GM12878 (cell line): ENCODE data around the gene MUSTN1. TPM values are rescaled to one million over a fixed set of nuclear protein-coding genes. Genes with fewer than 3 reads are reported as not detected.

Experiments
- ATAC-seq: fragments of 200-7000 bp; cut with Tn5 transposase; 3 replicates; pipeline ENCODE4 v1.9.1; 2020; ENCODE audit warnings: mild to moderate bottlenecking, moderate library complexity
- BruUV-seq: library from RNA; stranded (reverse); fragments of 400-500 nt; replicated peaks from 2 replicates; lab custom pipeline; 2021; lab: Mats Ljungman, UMichigan
- CTCF ChIA-PET: fragments of 300-600 bp; sonication (Branson Sonifier 250); formaldehyde crosslinking; extraction: SDS; loops from one replicate; lab custom pipeline; 2021; ENCODE audit warnings: inconsistent platforms; lab: Yijun Ruan, JAX
- POLR2A ChIA-PET: fragments of 350-600 bp; formaldehyde crosslinking; extraction: SDS; loops from one replicate; lab custom pipeline; 2021; ENCODE audit warnings: inconsistent platforms; lab: Charles Lee
- RAD21 ChIA-PET: fragments of 300-600 bp; sonication (Branson Sonifier 250); formaldehyde crosslinking; loops from one replicate; lab custom pipeline; 2023; ENCODE audit warnings: antibody characterized with exemption; ENCODE audit not compliant: unreplicated experiment; lab: Charles Lee
- SMC1A ChIA-PET: fragments of 300-600 bp; sonication (Branson Sonifier 250); formaldehyde crosslinking; loops from one replicate; lab custom pipeline; 2023; ENCODE audit not compliant: unreplicated experiment, uncharacterized antibody; lab: Charles Lee
- DNase-seq: peaks from one replicate; pipeline ENCODE4 v3.0.0-alpha.2; 2011; ENCODE audit warnings: low read depth, low spot score
- FAIRE-seq: peaks from 3 replicates; lab custom pipeline; 2011; peaks lifted over from hg19 to GRCh38; lab: Jason Lieb, UNC
- H2AFZ ChIP-seq: 2 replicates; pipeline ENCODE4 v1.6.0; 2011; ENCODE audit warnings: low read depth, low read length, control low read depth; ENCODE audit not compliant: control insufficient read depth
- H3K27ac ChIP-seq: 2 replicates; pipeline ENCODE4 v1.5.1; 2011; ENCODE audit warnings: control low read depth; ENCODE audit not compliant: control insufficient read depth, insufficient read depth
- H3K27me3 ChIP-seq, 2 experiments: replicated peaks in 1 of 2; 2 replicates each; pipeline versions ENCODE4 v1.6.0 to v1.6.1; 2011; ENCODE audit warnings: low read length in 1 of 2; ENCODE audit not compliant: control insufficient read depth in 2 of 2, insufficient read depth in 2 of 2
- H3K36me3 ChIP-seq, 2 experiments: 2 replicates each; pipeline ENCODE4 v1.5.1; 2011; ENCODE audit warnings: low read length in 1 of 2; ENCODE audit not compliant: control insufficient read depth in 2 of 2, insufficient read depth in 2 of 2
- H3K4me1 ChIP-seq: 2 replicates; pipeline ENCODE4 v1.6.1; 2011; ENCODE audit warnings: mild to moderate bottlenecking, low read length, moderate library complexity, mixed read lengths; ENCODE audit not compliant: control insufficient read depth, insufficient read depth
- H3K4me2 ChIP-seq: 2 replicates; pipeline ENCODE4 v1.6.0; 2011; ENCODE audit warnings: control low read depth; ENCODE audit not compliant: control insufficient read depth, insufficient read depth
- H3K4me3 ChIP-seq: fragments of 200-600 bp; sonication (generic); 2 replicates; pipeline ENCODE4 v1.5.1; 2016
- H3K79me2 ChIP-seq: 2 replicates; pipeline ENCODE4 v1.6.0; 2011; ENCODE audit warnings: low read length; ENCODE audit not compliant: control insufficient read depth, insufficient read depth
- H3K9ac ChIP-seq: 2 replicates; pipeline ENCODE4 v1.8.0; 2011; ENCODE audit warnings: low read length, control low read depth, mixed read lengths; ENCODE audit not compliant: control insufficient read depth, insufficient read depth
- H3K9me3 ChIP-seq: replicated peaks from 3 replicates; pipeline ENCODE4 v1.5.1; 2011; ENCODE audit warnings: mild to moderate bottlenecking, low read length; ENCODE audit not compliant: control insufficient read depth, insufficient read depth
- H4K20me1 ChIP-seq: 2 replicates; pipeline ENCODE4 v1.6.0; 2011; ENCODE audit not compliant: control insufficient read depth, insufficient read depth
- CBX5 ChIP-seq: sonication (generic); IDR thresholded peaks from 2 replicates; pipeline ENCODE4 v1.6.1; 2016; ENCODE audit warnings: low read depth, moderate library complexity, mild to moderate bottlenecking, inconsistent platforms
- EZH2 ChIP-seq: IDR thresholded peaks from 2 replicates; pipeline ENCODE4 v1.6.1; 2012; ENCODE audit warnings: low read depth, mild to moderate bottlenecking, control low read depth, inconsistent platforms, low read length, borderline replicate concordance; ENCODE audit not compliant: control insufficient read depth
- JUNB ChIP-seq: IDR thresholded peaks from 2 replicates; pipeline ENCODE4 v1.6.1; 2016; ENCODE audit warnings: antibody characterized with exemption, mild to moderate bottlenecking
- MYB ChIP-seq: fragments of 150-350 bp; IDR thresholded peaks from 2 replicates; pipeline ENCODE4 v1.6.1; 2014; ENCODE audit warnings: mild to moderate bottlenecking, low read depth, low read length, borderline replicate concordance
- NRF1 ChIP-seq: conservative IDR thresholded peaks from 2 replicates; pipeline ENCODE4 v1.6.1; 2011; ENCODE audit warnings: mild to moderate bottlenecking, low read depth, low read length, improper control_type of control experiment
- PML ChIP-seq: IDR thresholded peaks from 2 replicates; pipeline ENCODE4 v1.6.1; 2012; ENCODE audit warnings: low read length, inconsistent platforms
- POLR2AphosphoS5 ChIP-seq: IDR thresholded peaks from 2 replicates; pipeline ENCODE4 v1.6.1; 2011; ENCODE audit warnings: mild to moderate bottlenecking, low read length, inconsistent platforms
- RCOR1 ChIP-seq: conservative IDR thresholded peaks from 2 replicates; pipeline ENCODE4 v1.6.1; 2012; ENCODE audit warnings: low read depth, low read length, improper control_type of control experiment
- SREBF1 ChIP-seq: IDR thresholded peaks from 2 replicates; pipeline ENCODE4 v1.6.1; 2012; ENCODE audit warnings: mild to moderate bottlenecking, low read length
- SUZ12 ChIP-seq: fragments of 200-600 bp; sonication (generic); IDR thresholded peaks from one replicate; pipeline ENCODE4 v1.6.1; 2018; ENCODE audit warnings: antibody characterized with exemption, mild to moderate bottlenecking; ENCODE audit not compliant: unreplicated experiment
- TBL1XR1 ChIP-seq: IDR thresholded peaks from 2 replicates; pipeline ENCODE4 v1.6.1; 2012; ENCODE audit warnings: low read depth, low read length, improper control_type of control experiment
- YY1 ChIP-seq: IDR thresholded peaks from 2 replicates; pipeline ENCODE4 v1.6.1; 2011; ENCODE audit warnings: low read depth, mild to moderate bottlenecking, low read length
- ZNF24 ChIP-seq: fragments of 450-650 bp; IDR thresholded peaks from 2 replicates; pipeline ENCODE4 v1.6.1; 2017; ENCODE audit warnings: antibody characterized with exemption, mild to moderate bottlenecking
- WGBS: methylation state at CpG from one replicate; pipeline ENCODE4 v1.1.6; 2016; ENCODE audit warnings: low lambda C conversion rate; ENCODE audit not compliant: insufficient replicate concordance, insufficient coverage; ENCODE audit errors: missing lambda C conversion rate; 5-methylcytosine and 5-hydroxymethylcytosine counted together
- in situ Hi-C: fragments of 300-500 bp; cut with MboI; formaldehyde crosslinking; loops from 9 replicates; pipeline ENCODE4 v1.14.3; 2018; ENCODE audit warnings: mixed read lengths
- intact Hi-C: fragments of 100-400 bp; cut with micrococcal nuclease; formaldehyde crosslinking; loops from one replicate; pipeline ENCODE4 v1.14.2; 2022; ENCODE audit not compliant: unreplicated experiment
- polyA plus RNA-seq, 11 experiments: library from polyadenylated mRNA; depleted of rRNA in 4 of 11; unstranded in 6 of 11; stranded (reverse) in 5 of 11; fragments of >200 nt; fragmentation: Nextera tagmentation in 4 of 11; fragmentation: Illumina TruSeq in 1 of 11; extraction: Ambion mirVana in 4 of 11; extraction: Trizol in 1 of 11; gene quantifications; 1 replicate in 1 of 11; 2 replicates in 10 of 11; pipeline versions ENCODE4 v1.2.1 to v1.2.3, GENCODE V29; 2011 to 2016; ENCODE audit warnings: inconsistent platforms in 2 of 11, missing spikeins in 2 of 11, low read depth in 1 of 11
- total RNA-seq, 4 experiments: library from RNA; depleted of rRNA in 3 of 4; stranded (reverse); fragments of >200 nt in 3 of 4; fragmentation: Illumina TruSeq in 1 of 4; extraction: Trizol in 1 of 4; gene quantifications; 2 replicates each; pipeline versions ENCODE4 v1.2.1 to v1.2.3, GENCODE V29; 2013 to 2021
- TF ChIP-seq, protein P1 (sequence below): IDR thresholded peaks from 2 replicates; pipeline ENCODE4 v1.6.1; 2012; ENCODE audit warnings: low read depth, low read length, improper control_type of control experiment
- TF ChIP-seq, protein P2 (sequence below): IDR thresholded peaks from 2 replicates; pipeline ENCODE4 v1.6.1; 2012; ENCODE audit warnings: low read depth, low read length, improper control_type of control experiment
- TF ChIP-seq, protein P3 (sequence below): fragments of 450-650 bp; IDR thresholded peaks from 2 replicates; pipeline ENCODE4 v1.6.1; 2017; ENCODE audit warnings: mild to moderate bottlenecking, moderate library complexity
- TF ChIP-seq, protein P4 (sequence below): fragments of 450-650 bp; IDR thresholded peaks from 2 replicates; pipeline ENCODE4 v1.6.1; 2017; ENCODE audit warnings: mild to moderate bottlenecking, low read depth, inconsistent platforms; ENCODE audit not compliant: poor library complexity, severe bottlenecking

MUSTN1 gene
- total and polyA plus RNA-seq, 10 of the 15 experiments (the other 5 are each of a cell fraction or from before 2014, with no cell fraction given): 0.35 to 4.5 (median 1.2) TPM; not detected in 2

DNA sequence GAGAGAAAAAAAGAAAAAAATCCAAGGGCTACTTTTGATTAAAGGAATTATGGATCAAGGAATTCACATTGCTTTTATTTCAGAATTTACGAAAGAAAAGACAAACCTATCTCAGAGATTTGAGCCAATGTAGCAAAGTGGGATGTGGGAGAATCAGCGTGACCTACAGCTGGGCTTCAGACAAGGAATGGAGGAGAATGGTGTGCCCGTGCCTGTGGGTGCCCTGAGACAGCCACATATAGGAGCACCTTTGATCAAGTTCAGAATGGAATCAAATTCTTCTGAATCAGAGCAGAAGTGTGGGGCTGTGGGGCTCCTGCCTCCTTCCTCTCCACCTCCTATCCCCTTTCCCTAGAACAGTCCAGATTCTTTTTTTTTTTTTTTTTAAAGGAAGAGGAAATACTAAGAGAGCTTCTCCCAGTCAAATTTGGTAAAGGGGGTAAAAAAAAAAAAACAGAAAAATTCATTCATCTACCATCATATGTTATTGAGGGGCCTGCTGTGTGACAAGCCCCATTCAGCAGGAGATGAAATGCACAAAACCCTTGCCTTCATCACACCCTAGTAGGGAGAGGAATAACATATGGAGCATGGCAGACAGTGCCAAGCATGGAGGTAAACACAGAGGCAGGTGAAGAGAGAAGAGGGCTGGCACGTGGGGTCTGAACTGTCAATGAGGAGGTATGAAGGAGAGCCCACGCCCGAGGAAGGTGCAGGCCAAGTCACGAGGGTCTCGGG lies 25.0 kb upstream of the MUSTN1 start:
- CTCF ChIA-PET: no interaction called here
- H3K4me3 ChIP-seq: no peak overlapping the region
- BruUV-seq: no TSS peak
- intact Hi-C loops: no loop called here
- H2AFZ ChIP-seq: no peak overlapping the region
- H3K9me3 ChIP-seq: peaks cover 5% of the 10 kb centered on the region; the same call in 1 of the 3 replicates
- H3K27ac ChIP-seq: no peak overlapping the region
- FAIRE-seq: no peak
- H3K4me2 ChIP-seq: no peak overlapping the region
- no peak for ATAC-seq
- WGBS: 91% methylated on average over 8 of the region's 8 CpGs
- H3K27me3 ChIP-seq: no peaks in the 10 kb centered on the region
- in situ Hi-C loops: no loop called here
- H3K4me1 ChIP-seq: no peaks in the 10 kb centered on the region; the same call in 1 of the 2 replicates
- no peak for DNase-seq
- H3K9ac ChIP-seq: no peak overlapping the region
- SMC1A ChIA-PET: no interaction called here
- POLR2A ChIA-PET: interaction anchor here (0.5 kb wide), 1 partner anchor 202 kb away, joined by 4 read pairs; no protein-coding TSS in a partner anchor
- TF ChIP-seq ZNF24 (no peak), RCOR1 (no peak), YY1 (no peak), CBX5 (no peak), POLR2AphosphoS5 (no peak), MYB (no peak), TBL1XR1 (no peak), EZH2 (no peak), SREBF1 (no peak), JUNB (no peak), SUZ12 (no peak), PML (no peak), NRF1 (no peak)
- TF ChIP-seq, protein P1, sequence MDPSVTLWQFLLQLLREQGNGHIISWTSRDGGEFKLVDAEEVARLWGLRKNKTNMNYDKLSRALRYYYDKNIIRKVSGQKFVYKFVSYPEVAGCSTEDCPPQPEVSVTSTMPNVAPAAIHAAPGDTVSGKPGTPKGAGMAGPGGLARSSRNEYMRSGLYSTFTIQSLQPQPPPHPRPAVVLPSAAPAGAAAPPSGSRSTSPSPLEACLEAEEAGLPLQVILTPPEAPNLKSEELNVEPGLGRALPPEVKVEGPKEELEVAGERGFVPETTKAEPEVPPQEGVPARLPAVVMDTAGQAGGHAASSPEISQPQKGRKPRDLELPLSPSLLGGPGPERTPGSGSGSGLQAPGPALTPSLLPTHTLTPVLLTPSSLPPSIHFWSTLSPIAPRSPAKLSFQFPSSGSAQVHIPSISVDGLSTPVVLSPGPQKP: no peak
- TF ChIP-seq, protein P2, sequence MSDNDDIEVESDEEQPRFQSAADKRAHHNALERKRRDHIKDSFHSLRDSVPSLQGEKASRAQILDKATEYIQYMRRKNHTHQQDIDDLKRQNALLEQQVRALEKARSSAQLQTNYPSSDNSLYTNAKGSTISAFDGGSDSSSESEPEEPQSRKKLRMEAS: no peak
- TF ChIP-seq, protein P3, sequence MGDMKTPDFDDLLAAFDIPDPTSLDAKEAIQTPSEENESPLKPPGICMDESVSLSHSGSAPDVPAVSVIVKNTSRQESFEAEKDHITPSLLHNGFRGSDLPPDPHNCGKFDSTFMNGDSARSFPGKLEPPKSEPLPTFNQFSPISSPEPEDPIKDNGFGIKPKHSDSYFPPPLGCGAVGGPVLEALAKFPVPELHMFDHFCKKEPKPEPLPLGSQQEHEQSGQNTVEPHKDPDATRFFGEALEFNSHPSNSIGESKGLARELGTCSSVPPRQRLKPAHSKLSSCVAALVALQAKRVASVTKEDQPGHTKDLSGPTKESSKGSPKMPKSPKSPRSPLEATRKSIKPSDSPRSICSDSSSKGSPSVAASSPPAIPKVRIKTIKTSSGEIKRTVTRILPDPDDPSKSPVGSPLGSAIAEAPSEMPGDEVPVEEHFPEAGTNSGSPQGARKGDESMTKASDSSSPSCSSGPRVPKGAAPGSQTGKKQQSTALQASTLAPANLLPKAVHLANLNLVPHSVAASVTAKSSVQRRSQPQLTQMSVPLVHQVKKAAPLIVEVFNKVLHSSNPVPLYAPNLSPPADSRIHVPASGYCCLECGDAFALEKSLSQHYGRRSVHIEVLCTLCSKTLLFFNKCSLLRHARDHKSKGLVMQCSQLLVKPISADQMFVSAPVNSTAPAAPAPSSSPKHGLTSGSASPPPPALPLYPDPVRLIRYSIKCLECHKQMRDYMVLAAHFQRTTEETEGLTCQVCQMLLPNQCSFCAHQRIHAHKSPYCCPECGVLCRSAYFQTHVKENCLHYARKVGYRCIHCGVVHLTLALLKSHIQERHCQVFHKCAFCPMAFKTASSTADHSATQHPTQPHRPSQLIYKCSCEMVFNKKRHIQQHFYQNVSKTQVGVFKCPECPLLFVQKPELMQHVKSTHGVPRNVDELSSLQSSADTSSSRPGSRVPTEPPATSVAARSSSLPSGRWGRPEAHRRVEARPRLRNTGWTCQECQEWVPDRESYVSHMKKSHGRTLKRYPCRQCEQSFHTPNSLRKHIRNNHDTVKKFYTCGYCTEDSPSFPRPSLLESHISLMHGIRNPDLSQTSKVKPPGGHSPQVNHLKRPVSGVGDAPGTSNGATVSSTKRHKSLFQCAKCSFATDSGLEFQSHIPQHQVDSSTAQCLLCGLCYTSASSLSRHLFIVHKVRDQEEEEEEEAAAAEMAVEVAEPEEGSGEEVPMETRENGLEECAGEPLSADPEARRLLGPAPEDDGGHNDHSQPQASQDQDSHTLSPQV: no peak
- TF ChIP-seq, protein P4, sequence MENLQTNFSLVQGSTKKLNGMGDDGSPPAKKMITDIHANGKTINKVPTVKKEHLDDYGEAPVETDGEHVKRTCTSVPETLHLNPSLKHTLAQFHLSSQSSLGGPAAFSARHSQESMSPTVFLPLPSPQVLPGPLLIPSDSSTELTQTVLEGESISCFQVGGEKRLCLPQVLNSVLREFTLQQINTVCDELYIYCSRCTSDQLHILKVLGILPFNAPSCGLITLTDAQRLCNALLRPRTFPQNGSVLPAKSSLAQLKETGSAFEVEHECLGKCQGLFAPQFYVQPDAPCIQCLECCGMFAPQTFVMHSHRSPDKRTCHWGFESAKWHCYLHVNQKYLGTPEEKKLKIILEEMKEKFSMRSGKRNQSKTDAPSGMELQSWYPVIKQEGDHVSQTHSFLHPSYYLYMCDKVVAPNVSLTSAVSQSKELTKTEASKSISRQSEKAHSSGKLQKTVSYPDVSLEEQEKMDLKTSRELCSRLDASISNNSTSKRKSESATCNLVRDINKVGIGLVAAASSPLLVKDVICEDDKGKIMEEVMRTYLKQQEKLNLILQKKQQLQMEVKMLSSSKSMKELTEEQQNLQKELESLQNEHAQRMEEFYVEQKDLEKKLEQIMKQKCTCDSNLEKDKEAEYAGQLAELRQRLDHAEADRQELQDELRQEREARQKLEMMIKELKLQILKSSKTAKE: no peak
- no peaks in the 10 kb centered on the region for H4K20me1 ChIP-seq
- RAD21 ChIA-PET: no interaction called here
- no peaks in the 10 kb centered on the region for H3K79me2 ChIP-seq
- H3K36me3 ChIP-seq: peaks cover 0 to 1% of the 10 kb centered on the region in 2 experiments; a peak in 2 of 4 replicates
